ENCODE measurements around the gene LAMA4. TPM values are rescaled to one million over a fixed set of nuclear protein-coding genes. Genes with fewer than 3 reads are reported as not detected.

The LAMA4 gene
- total RNA-seq, 1 experiment from 2014 or later: 1.1 TPM

GRCh38 chr6:112154711-112155110, 99.7 kb downstream of the LAMA4 start:
- H2AK5ac ChIP-seq (ENCODE audit: insufficient read length, low read length): no peak overlapping the region
- no peak for TF ChIP-seq CTCF (conservative IDR thresholded peaks at IDR 0.05)
- H4K5ac ChIP-seq (ENCODE audit: insufficient read length, low read depth, low read length): no peak overlapping the region
- H2BK12ac ChIP-seq (ENCODE audit: insufficient read length, low read depth, low read length): no peak overlapping the region
- no peak overlapping the region for H3K4me3 Mint-ChIP-seq
- no peak overlapping the region for H4K8ac ChIP-seq (replicated peaks; ENCODE audit: insufficient read length, low read depth, low read length)
- H2BK120ac ChIP-seq (ENCODE audit: low read depth, low read length, poor library complexity, severe bottlenecking): no peak overlapping the region
- no peak overlapping the region for H3K56ac ChIP-seq (ENCODE audit: insufficient read length, low read depth, low read length)
- no peak overlapping the region for H3K4ac ChIP-seq (ENCODE audit: low read depth, low read length)
- no peaks in the 10 kb centered on the region for H3K79me1 ChIP-seq (ENCODE audit: insufficient read depth, low read depth, low read length, poor library complexity, severe bottlenecking)
- no peak overlapping the region for H3K4me2 ChIP-seq (ENCODE audit: insufficient read depth, insufficient read length, low read length)
- H3T11ph ChIP-seq (ENCODE audit: low read length): no peak overlapping the region
- H4K91ac ChIP-seq (ENCODE audit: insufficient read length, low read depth, low read length): no peak overlapping the region
- H3K18ac ChIP-seq (ENCODE audit: insufficient read length, low read depth, low read length): no peak overlapping the region
- H2AFZ ChIP-seq (ENCODE audit: low read length): no peak overlapping the region
- no CpG with 5 or more reads among the region's 2 CpGs for WGBS (ENCODE audit: extremely low coverage, insufficient read length, low lambda C conversion rate)
- no peaks in the 10 kb centered on the region for H3K36me3 Mint-ChIP-seq (ENCODE audit: insufficient read depth in 1 of 3, low read depth in 3 of 3)
- no peak overlapping the region for H3K27ac Mint-ChIP-seq
- no peak overlapping the region for H3K27ac ChIP-seq (ENCODE audit: insufficient read length, low read depth, low read length)
- H4K20me1 ChIP-seq (ENCODE audit: control insufficient read depth, insufficient read depth, insufficient read length): no peaks in the 10 kb centered on the region
- no peaks in the 10 kb centered on the region for H3K4me1 ChIP-seq (ENCODE audit: insufficient read depth, low read length)
- H2BK15ac ChIP-seq (ENCODE audit: low read depth, low read length): no peak overlapping the region
- no peaks in the 10 kb centered on the region for H3K9me3 ChIP-seq (ENCODE audit: control insufficient read depth, low read depth, low read length)
- no peak overlapping the region for H3K14ac ChIP-seq (ENCODE audit: insufficient read depth, low read length)
- no peaks in the 10 kb centered on the region for H3K27me3 Mint-ChIP-seq (ENCODE audit: low read depth)
- no peak for DNase-seq
- no peak overlapping the region for H3K9ac ChIP-seq (ENCODE audit: extremely low read depth, insufficient read length, low read length)
- H3K9me3 Mint-ChIP-seq: no peaks in the 10 kb centered on the region
- no peaks in the 10 kb centered on the region for H3K79me2 ChIP-seq (ENCODE audit: insufficient read depth, low read length)
- no peaks in the 10 kb centered on the region for H3K27me3 ChIP-seq (ENCODE audit: insufficient read depth, low read length)
- peaks cover 0 to 7% of the 10 kb centered on the region in 2 experiments; a peak in 2 of 4 replicates for H3K4me1 Mint-ChIP-seq
- no peak overlapping the region for H3K23ac ChIP-seq (ENCODE audit: insufficient read length, low read depth, low read length)
- H2BK5ac ChIP-seq (ENCODE audit: insufficient read length, low read length): no peak overlapping the region
- no peaks in the 10 kb centered on the region for H3K23me2 ChIP-seq (ENCODE audit: insufficient read length, low read depth, low read length, poor library complexity, severe bottlenecking)
- no peak overlapping the region for H2BK20ac ChIP-seq (ENCODE audit: low read depth, low read length, poor library complexity, severe bottlenecking)
